Kidney (tissue), 14 donors: ENCODE results near the gene CEP72. TPM values are rescaled to one million over a fixed set of nuclear protein-coding genes. Genes with fewer than 3 reads are reported as not detected.

Experiments used
- DNase-seq, 5 donors: peaks; one replicate each; pipeline ENCODE4 v3.0.0-alpha.2; 2013 to 2020
- FAIRE-seq: peaks from 2 replicates; lab custom pipeline; 2012; peaks lifted over from hg19 to GRCh38; lab: Jason Lieb, UNC
- H3K27ac ChIP-seq, 2 donors: one replicate each; pipeline ENCODE4 v1.7.0; 2013; ENCODE audit warnings: low read depth in 2 of 2, low read length in 2 of 2, inconsistent platforms in 1 of 2
- H3K27me3 ChIP-seq: one replicate; pipeline ENCODE4 v1.7.1; 2013; ENCODE audit warnings: low read length, inconsistent platforms; ENCODE audit not compliant: control insufficient read depth, insufficient read depth
- H3K36me3 ChIP-seq, 3 donors: one replicate each; pipeline versions ENCODE4 v1.7.0 to v1.7.1; 2013; ENCODE audit warnings: low read length in 3 of 3, control low read depth in 1 of 3, inconsistent platforms in 1 of 3; ENCODE audit not compliant: insufficient read depth in 3 of 3, control insufficient read depth in 2 of 3
- H3K4me1 ChIP-seq, 3 donors: one replicate each; pipeline versions ENCODE4 v1.7.0 to v1.7.1; 2013; ENCODE audit warnings: low read length in 3 of 3, inconsistent platforms in 1 of 3, low read depth in 1 of 3; ENCODE audit not compliant: control insufficient read depth in 2 of 3, insufficient read depth in 2 of 3
- H3K4me3 ChIP-seq, 3 donors: one replicate each; pipeline versions ENCODE4 v1.7.0 to v1.8.1; 2013; ENCODE audit warnings: low read length in 3 of 3, control low read depth in 1 of 3, inconsistent platforms in 1 of 3
- H3K9ac ChIP-seq, 3 donors: one replicate each; pipeline versions ENCODE4 v1.7.0 to v1.7.1; 2013; ENCODE audit warnings: low read length in 3 of 3, control low read depth in 1 of 3, inconsistent platforms in 1 of 3
- H3K9me3 ChIP-seq, 3 donors: one replicate each; pipeline versions ENCODE4 v1.7.0 to v1.7.1; 2013; ENCODE audit warnings: low read length in 3 of 3, control low read depth in 1 of 3, inconsistent platforms in 1 of 3; ENCODE audit not compliant: control insufficient read depth in 2 of 3, insufficient read depth in 1 of 3
- CTCF ChIP-seq: IDR thresholded peaks from 3 replicates; pipeline ENCODE4 v1.5.1; 2012; ENCODE audit warnings: mild to moderate bottlenecking, moderate library complexity, borderline replicate concordance; ENCODE audit not compliant: insufficient read depth; ENCODE audit errors: extremely low read depth
- intact Hi-C: fragments of 100-400 bp; cut with DNase I; formaldehyde crosslinking; loops from one replicate; pipeline ENCODE4 v1.11.1; 2022
- polyA plus RNA-seq: library from polyadenylated mRNA; stranded (reverse); fragments of 350-450 nt; fragmentation: Illumina TruSeq; extraction: RNeasy Lipid Tissue Mini Kit (QIAGEN cat#74804); gene quantifications from one replicate; pipeline ENCODE4 v1.2.3, GENCODE V29; 2014; ENCODE audit warnings: low read depth, low replicate concordance; ENCODE audit not compliant: insufficient read depth
- total RNA-seq: library from RNA; stranded (reverse); fragmentation: NEBNext Ultra II Directional; extraction: Animal tissue kit (Norgen Biotek cat#: 25700); gene quantifications from one replicate; pipeline ENCODE4 v1.2.1, GENCODE V29; 2021
- donor health status: control.
- donor health status: control.
- donor health status: control.
- donor health status: control.
- donor health status: control.
- donor health status: DM: yes; HTN: yes; CAD: no.
- donor health status: Normal renal cell carcinoma (clear cell type).

CEP72 gene
- total and polyA plus RNA-seq, 2 donors from 2014 or later = 1.1 to 7.8 TPM

- H3K36me3 ChIP-seq = no peaks in the 10 kb centered on the region
- FAIRE-seq = no peak
- intact Hi-C loops = no loop called here
- no peak overlapping the region for H3K27ac ChIP-seq
- TF ChIP-seq CTCF = no peak
- no peaks in the 10 kb centered on the region for H3K9me3 ChIP-seq
- H3K4me1 ChIP-seq = no peaks in the 10 kb centered on the region
- H3K9ac ChIP-seq = no peak overlapping the region
- DNase-seq = peak in 1 of 5 donors; percentile 4
- H3K4me3 ChIP-seq = no peak overlapping the region
- H3K27me3 ChIP-seq = no peaks in the 10 kb centered on the region
Measured at GRCh38 chr5:589173-589572, 23.0 kb upstream of the CEP72 start.

DNA sequence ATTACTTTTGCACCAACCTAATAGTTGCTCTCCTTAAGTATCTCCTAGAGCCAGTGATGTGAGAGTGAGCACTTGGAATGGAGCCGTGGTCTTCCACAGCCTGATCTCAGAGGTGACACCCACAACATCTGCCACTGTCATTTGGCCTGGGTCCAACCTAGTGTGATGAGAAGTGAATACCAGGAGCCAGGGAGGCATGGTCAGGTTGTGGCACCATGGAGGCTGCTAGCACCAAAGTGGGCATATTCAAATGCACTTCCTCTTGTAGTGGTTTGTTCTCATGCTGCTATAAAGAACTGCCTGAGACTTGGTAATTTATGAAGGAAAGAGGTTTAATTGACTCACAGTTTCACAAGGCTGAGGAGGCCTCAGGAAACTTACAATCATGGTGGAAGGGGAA lies 22.6 kb upstream of the CEP72 start:
- no peak overlapping the region for H3K9ac ChIP-seq
- FAIRE-seq = no peak
- no peaks in the 10 kb centered on the region for H3K9me3 ChIP-seq
- TF ChIP-seq CTCF = no peak
- intact Hi-C loops = no loop called here
- H3K4me3 ChIP-seq = no peak overlapping the region
- DNase-seq = peak in 1 of 5 donors; percentile 17
- no peaks in the 10 kb centered on the region for H3K36me3 ChIP-seq
- no peaks in the 10 kb centered on the region for H3K27me3 ChIP-seq
- H3K27ac ChIP-seq = no peak overlapping the region
- H3K4me1 ChIP-seq = no peaks in the 10 kb centered on the region

DNA sequence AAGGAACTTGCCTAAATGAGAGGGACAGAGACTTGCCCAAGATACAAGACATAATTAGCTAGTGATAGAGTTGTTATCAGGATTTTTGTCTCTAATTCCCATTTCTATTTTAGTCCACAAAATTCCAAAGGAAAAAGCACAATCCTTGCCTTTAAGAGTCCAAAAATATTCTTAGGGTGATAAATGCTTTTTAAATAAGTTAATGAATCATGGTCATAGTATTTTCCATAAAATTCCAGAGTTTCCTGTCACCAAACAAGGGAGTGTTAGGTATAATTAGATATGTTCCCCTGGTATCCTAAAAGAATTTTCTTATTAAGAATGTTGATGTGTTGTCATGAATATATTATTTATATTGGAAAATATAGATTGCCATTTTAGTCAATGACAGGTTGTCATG lies 21.8 kb upstream of the CEP72 start:
- Histone ChIP-seq H3K4me3 (no peak overlapping the region), H3K36me3 (no peaks in the 10 kb centered on the region), H3K27me3 (no peaks in the 10 kb centered on the region), H3K9me3 (no peaks in the 10 kb centered on the region), H3K4me1 (no peaks in the 10 kb centered on the region), H3K27ac (no peak overlapping the region), H3K9ac (no peak overlapping the region)
- DNase-seq (no peak), FAIRE-seq (no peak)
- TF ChIP-seq CTCF = no peak
- intact Hi-C loops = no loop called here

DNA sequence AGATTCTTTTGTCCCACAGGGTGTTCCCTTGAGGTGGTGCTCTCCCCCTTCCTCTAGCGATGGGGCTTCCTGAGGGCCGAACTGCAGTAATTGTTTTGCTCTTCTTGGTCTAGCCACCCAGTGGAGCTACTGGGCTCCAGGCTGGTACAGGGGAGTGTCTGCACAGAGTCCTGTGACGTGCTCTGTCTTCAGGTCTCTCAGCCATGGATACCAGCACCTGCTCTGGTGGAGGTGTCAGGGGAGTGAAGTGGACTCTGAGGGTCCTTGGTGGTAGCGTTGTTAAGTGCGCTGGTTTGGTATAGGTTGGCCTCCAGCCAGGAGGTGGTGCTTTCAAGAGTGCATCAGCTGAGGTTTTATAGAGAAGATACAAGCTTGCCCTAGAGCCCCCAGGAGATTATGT lies 20.4 kb upstream of the CEP72 start:
- H3K27me3 ChIP-seq = peaks cover 2% of the 10 kb centered on the region
- no peaks in the 10 kb centered on the region for H3K36me3 ChIP-seq
- H3K9me3 ChIP-seq = no peaks in the 10 kb centered on the region
- no peak for TF ChIP-seq CTCF
- DNase-seq (peak in 1 of 5 donors; percentile 14), FAIRE-seq (no peak)
- no peaks in the 10 kb centered on the region for H3K4me1 ChIP-seq
- intact Hi-C loops = no loop called here
- no peak overlapping the region for H3K4me3 ChIP-seq
- H3K27ac ChIP-seq = no peak overlapping the region
- H3K9ac ChIP-seq = no peak overlapping the region
